GM19025 (cell line): ENCODE data around the gene NT5C2.
"Not testable (repeated sequence)": the region's sequence is repeated elsewhere in the genome, so short reads cannot be mapped to it uniquely, and the experiment has no call there.

Experiments used
- ATAC-seq: cut with Tn5 transposase; IDR thresholded peaks from one replicate; pipeline ENCODE4 v1.9.1; 2021; ENCODE audit warnings: mild to moderate bottlenecking, low read depth, moderate library complexity; ENCODE audit not compliant: unreplicated experiment

Gene NT5C2

GRCh38 chr10:103168438-103168837 lies 24.6 kb downstream of the NT5C2 start:
- ATAC-seq, result no peak

GRCh38 chr10:103167554-103167953 lies 25.5 kb downstream of the NT5C2 start:
- not testable (repeated sequence) for ATAC-seq

GRCh38 chr10:103166523-103166922 lies 26.5 kb downstream of the NT5C2 start:
- ATAC-seq, result no peak

- ATAC-seq, result not testable (repeated sequence)
These were observed 29.2 kb downstream of the NT5C2 start for GRCh38 chr10:103163766-103164403.

- no peak for ATAC-seq
These were observed 35.8 kb downstream of the NT5C2 start for GRCh38 chr10:103157246-103157645.

GRCh38 chr10:103155471-103156085 lies 37.5 kb downstream of the NT5C2 start:
- ATAC-seq, result no peak

GRCh38 chr10:103154521-103155299 lies 38.4 kb downstream of the NT5C2 start:
- no peak for ATAC-seq

GRCh38 chr10:103153302-103154197 lies 39.5 kb downstream of the NT5C2 start:
- no peak for ATAC-seq

GRCh38 chr10:103149991-103150622 lies 43.0 kb downstream of the NT5C2 start:
- ATAC-seq, result no peak

GRCh38 chr10:103147645-103148044 lies 45.4 kb downstream of the NT5C2 start:
- no peak for ATAC-seq

- no peak for ATAC-seq
These were observed 47.1 kb downstream of the NT5C2 start for GRCh38 chr10:103145860-103146466.

- ATAC-seq, result no peak
These were observed 48.0 kb downstream of the NT5C2 start for GRCh38 chr10:103145046-103145445.

- ATAC-seq, result no peak
These were observed 49.0 kb downstream of the NT5C2 start for GRCh38 chr10:103144041-103144440.

- not testable (repeated sequence) for ATAC-seq
These were observed 49.4 kb downstream of the NT5C2 start for GRCh38 chr10:103143641-103144040.

- ATAC-seq, result no peak
These were observed 51.1 kb downstream of the NT5C2 start for GRCh38 chr10:103141950-103142349.

- ATAC-seq, result no peak
These were observed 52.6 kb downstream of the NT5C2 start for GRCh38 chr10:103140469-103140868.

GRCh38 chr10:103139803-103140202 lies 53.3 kb downstream of the NT5C2 start:
- no peak for ATAC-seq

GRCh38 chr10:103135168-103135567 lies 57.9 kb downstream of the NT5C2 start:
- not testable (repeated sequence) for ATAC-seq

- no peak for ATAC-seq
These were observed 62.2 kb downstream of the NT5C2 start for GRCh38 chr10:103130910-103131309.

- ATAC-seq, result not testable (repeated sequence)
These were observed 62.9 kb downstream of the NT5C2 start for GRCh38 chr10:103130180-103130579.
